Measurements from ENCODE around the gene ZNF582. TPM values are rescaled to one million over a fixed set of nuclear protein-coding genes. Genes with fewer than 3 reads are reported as not detected.

The ZNF582 gene
- total and polyA plus RNA-seq, 10 donors = 2.7 to 8.1 (median 4.9) TPM

- H3K27me3 ChIP-seq (replicated peaks in 1 of 7) = no peaks in the 10 kb centered on the region
- intact Hi-C loops (cut with DNase I; ENCODE audit: low total_unique reads) = no loop called here
- H3K9me3 ChIP-seq = peaks cover 0 to 82% (median 62%) of the 10 kb centered on the region in 8 donors
- no peak overlapping the region for H3K27ac ChIP-seq
- H3K4me3 ChIP-seq = no peak overlapping the region
- peaks cover 6 to 33% (median 16%) of the 10 kb centered on the region in 6 donors for H3K4me1 ChIP-seq
- no peak for DNase-seq
- TF ChIP-seq POLR2A (IDR thresholded peaks at IDR 0.05) = no peak
- H3K36me3 ChIP-seq = peaks cover 2 to 62% (median 44%) of the 10 kb centered on the region in 6 donors
- 94 to 99% (median 97%) methylated on average over 3 of the region's 3 CpGs for WGBS, 5 donors
Observed at GRCh38 chr19:56369886-56370676, 23.3 kb downstream of the ZNF582 start.

GRCh38 chr19:56367829-56368711 is 25.3 kb downstream of the ZNF582 start:
- peak overlapping the region; percentile 45 to 78 (median 56) for H3K4me3 ChIP-seq
- WGBS, 5 donors = 7 to 10% (median 9%) methylated on average over 37 to 65 of the region's 65 CpGs
- peaks cover 0 to 42% (median 24%) of the 10 kb centered on the region in 6 donors for H3K36me3 ChIP-seq
- no peaks in the 10 kb centered on the region for H3K27me3 ChIP-seq (replicated peaks in 1 of 7)
- H3K9me3 ChIP-seq = peaks cover 3 to 83% (median 65%) of the 10 kb centered on the region in 8 donors
- TF ChIP-seq CTCF (IDR thresholded peaks at IDR 0.05 in 8 of 11, conservative IDR thresholded peaks at IDR 0.05 in 3 of 11) (no peak), POLR2A (IDR thresholded peaks at IDR 0.05) (peak in 2 of 3 donors; percentile 29 to 31), POLR2AphosphoS5 (IDR thresholded peaks at IDR 0.05) (peak; percentile 80 to 90 (median 88))
- intact Hi-C loops (cut with DNase I; ENCODE audit: low total_unique reads) = no loop called here
- peak; percentile 95 for DNase-seq
- H3K4me1 ChIP-seq = peaks cover 6 to 33% (median 16%) of the 10 kb centered on the region in 6 donors
- peak overlapping the region; percentile 77 to 90 (median 86) for H3K27ac ChIP-seq

GRCh38 chr19:56360841-56361240 is 32.5 kb downstream of the ZNF582 start:
- Histone ChIP-seq H3K4me3 (no peak overlapping the region), H3K27me3 (replicated peaks in 1 of 7) (no peaks in the 10 kb centered on the region), H3K4me1 (no peaks in the 10 kb centered on the region), H3K9me3 (peaks cover 6 to 79% (median 72%) of the 10 kb centered on the region in 8 donors), H3K36me3 (peaks cover 0 to 8% (median 0%) of the 10 kb centered on the region in 6 donors), H3K27ac (no peak overlapping the region)
- 86 to 94% (median 87%) methylated on average over 2 of the region's 2 CpGs for WGBS, 5 donors
- no peak for DNase-seq
- TF ChIP-seq CTCF (IDR thresholded peaks at IDR 0.05 in 8 of 11, conservative IDR thresholded peaks at IDR 0.05 in 3 of 11) (no peak), POLR2A (IDR thresholded peaks at IDR 0.05) (no peak), POLR2AphosphoS5 (IDR thresholded peaks at IDR 0.05) (no peak)
- intact Hi-C loops (cut with DNase I; ENCODE audit: low total_unique reads) = no loop called here

- intact Hi-C loops (cut with DNase I; ENCODE audit: low total_unique reads) = no loop called here
- Histone ChIP-seq H3K4me1 (no peaks in the 10 kb centered on the region), H3K27ac (no peak overlapping the region), H3K27me3 (replicated peaks in 1 of 7) (no peaks in the 10 kb centered on the region), H3K36me3 (peaks cover 0 to 8% (median 0%) of the 10 kb centered on the region in 6 donors), H3K9me3 (peaks cover 3 to 40% (median 34%) of the 10 kb centered on the region in 8 donors), H3K4me3 (no peak overlapping the region)
- TF ChIP-seq POLR2AphosphoS5 (IDR thresholded peaks at IDR 0.05) (no peak), POLR2A (IDR thresholded peaks at IDR 0.05) (no peak), CTCF (IDR thresholded peaks at IDR 0.05 in 8 of 11, conservative IDR thresholded peaks at IDR 0.05 in 3 of 11) (no peak)
- 80 to 94% (median 89%) methylated on average over 2 of the region's 2 CpGs for WGBS, 5 donors
- DNase-seq = no peak
Observed at GRCh38 chr19:56356944-56357343, 36.4 kb downstream of the ZNF582 start.

Data from spleen (tissue), 11 donors.